Measurements from ENCODE around the gene BOK. TPM values are rescaled to one million over a fixed set of nuclear protein-coding genes. Genes with fewer than 3 reads are reported as not detected.

Gene BOK
- total and polyA plus RNA-seq, 2 donors (not counting 1 experiment from before 2014, with no cell fraction given): 21.2 to 42.4 TPM

- no peak overlapping the region for H3K9ac ChIP-seq (ENCODE audit: insufficient read depth, low read length)
- H3K9me3 ChIP-seq (ENCODE audit: control insufficient read depth, insufficient read depth, low read depth, low read length): no peaks in the 10 kb centered on the region
- no peak overlapping the region for H3K4me3 ChIP-seq (replicated peaks in 1 of 4; ENCODE audit: control extremely low read depth in 1 of 4, insufficient read depth in 1 of 4, low read depth in 3 of 4, low read length in 4 of 4)
- H3K79me2 ChIP-seq (ENCODE audit: control insufficient read depth, insufficient read depth, low read length): no peaks in the 10 kb centered on the region
- TF ChIP-seq EZH2 (IDR thresholded peaks at IDR 0.05; ENCODE audit: low read length, missing control alignments) (no peak), CTCF (conservative IDR thresholded peaks at IDR 0.05 in 1 of 2, IDR thresholded peaks at IDR 0.05 in 1 of 2; ENCODE audit: low read depth in 1 of 2, low read length in 2 of 2) (peak in 1 of 2 donors; percentile 14)
- H2AFZ ChIP-seq (ENCODE audit: low read length): no peak overlapping the region
- no peak overlapping the region for H3K27ac ChIP-seq (ENCODE audit: insufficient read depth, low read length)
- no peaks in the 10 kb centered on the region for H3K4me1 ChIP-seq (ENCODE audit: control insufficient read depth, extremely low read depth, insufficient read depth, low read length)
- no peak for DNase-seq (ENCODE audit: low read depth in 2 of 2)
- H4K20me1 ChIP-seq (ENCODE audit: control insufficient read depth, extremely low read depth, insufficient read depth, low read length): no peaks in the 10 kb centered on the region
- peaks cover 10% of the 10 kb centered on the region for H3K36me3 ChIP-seq (ENCODE audit: control insufficient read depth, insufficient read depth, low read length)
- no peaks in the 10 kb centered on the region for H3K27me3 ChIP-seq (ENCODE audit: control insufficient read depth, insufficient read depth, low read length)
- H3K4me2 ChIP-seq (ENCODE audit: extremely low read depth, insufficient read depth, low read length): no peak overlapping the region
These were observed 39.9 kb downstream of the BOK start for GRCh38 chr2:241598487-241598886.

GRCh38 chr2:241599615-241600014 lies 41.1 kb downstream of the BOK start:
- TF ChIP-seq EZH2 (IDR thresholded peaks at IDR 0.05; ENCODE audit: low read length, missing control alignments): no peak
- no peak for TF ChIP-seq CTCF (conservative IDR thresholded peaks at IDR 0.05 in 1 of 2, IDR thresholded peaks at IDR 0.05 in 1 of 2; ENCODE audit: low read depth in 1 of 2, low read length in 2 of 2)
- H3K4me1 ChIP-seq (ENCODE audit: control insufficient read depth, extremely low read depth, insufficient read depth, low read length): no peaks in the 10 kb centered on the region
- no peak overlapping the region for H3K9ac ChIP-seq (ENCODE audit: insufficient read depth, low read length)
- H3K27ac ChIP-seq (ENCODE audit: insufficient read depth, low read length): no peak overlapping the region
- no peaks in the 10 kb centered on the region for H4K20me1 ChIP-seq (ENCODE audit: control insufficient read depth, extremely low read depth, insufficient read depth, low read length)
- H3K4me2 ChIP-seq (ENCODE audit: extremely low read depth, insufficient read depth, low read length): no peak overlapping the region
- H3K79me2 ChIP-seq (ENCODE audit: control insufficient read depth, insufficient read depth, low read length): no peaks in the 10 kb centered on the region
- no peak for DNase-seq (ENCODE audit: low read depth in 2 of 2)
- no peaks in the 10 kb centered on the region for H3K27me3 ChIP-seq (ENCODE audit: control insufficient read depth, insufficient read depth, low read length)
- no peak overlapping the region for H2AFZ ChIP-seq (ENCODE audit: low read length)
- H3K36me3 ChIP-seq (ENCODE audit: control insufficient read depth, insufficient read depth, low read length): peaks cover 10% of the 10 kb centered on the region
- H3K4me3 ChIP-seq (replicated peaks in 1 of 4; ENCODE audit: control extremely low read depth in 1 of 4, insufficient read depth in 1 of 4, low read depth in 3 of 4, low read length in 4 of 4): no peak overlapping the region
- no peaks in the 10 kb centered on the region for H3K9me3 ChIP-seq (ENCODE audit: control insufficient read depth, insufficient read depth, low read depth, low read length)

- no peak for DNase-seq (ENCODE audit: low read depth in 2 of 2)
- Histone ChIP-seq H3K36me3 (ENCODE audit: control insufficient read depth, insufficient read depth, low read length) (peaks cover 12% of the 10 kb centered on the region), H3K79me2 (ENCODE audit: control insufficient read depth, insufficient read depth, low read length) (no peaks in the 10 kb centered on the region), H4K20me1 (ENCODE audit: control insufficient read depth, extremely low read depth, insufficient read depth, low read length) (no peaks in the 10 kb centered on the region), H2AFZ (ENCODE audit: low read length) (no peak overlapping the region), H3K27ac (ENCODE audit: insufficient read depth, low read length) (no peak overlapping the region), H3K27me3 (ENCODE audit: control insufficient read depth, insufficient read depth, low read length) (no peaks in the 10 kb centered on the region), H3K9ac (ENCODE audit: insufficient read depth, low read length) (no peak overlapping the region), H3K9me3 (ENCODE audit: control insufficient read depth, insufficient read depth, low read depth, low read length) (no peaks in the 10 kb centered on the region), H3K4me3 (replicated peaks in 1 of 4; ENCODE audit: control extremely low read depth in 1 of 4, insufficient read depth in 1 of 4, low read depth in 3 of 4, low read length in 4 of 4) (no peak overlapping the region), H3K4me2 (ENCODE audit: extremely low read depth, insufficient read depth, low read length) (no peak overlapping the region), H3K4me1 (ENCODE audit: control insufficient read depth, extremely low read depth, insufficient read depth, low read length) (no peaks in the 10 kb centered on the region)
- TF ChIP-seq EZH2 (IDR thresholded peaks at IDR 0.05; ENCODE audit: low read length, missing control alignments) (no peak), CTCF (conservative IDR thresholded peaks at IDR 0.05 in 1 of 2, IDR thresholded peaks at IDR 0.05 in 1 of 2; ENCODE audit: low read depth in 1 of 2, low read length in 2 of 2) (no peak)
These were observed 43.3 kb downstream of the BOK start for GRCh38 chr2:241601841-241602240.

Measured in fibroblast of lung (primary cell).